ENCODE results near the gene TBC1D22A. TPM values are rescaled to one million over a fixed set of nuclear protein-coding genes. Genes with fewer than 3 reads are reported as not detected.

The TBC1D22A gene
- total RNA-seq, 1 donor from 2014 or later = 18.9 TPM

GRCh38 chr22:46984751-46985506 is 222.5 kb downstream of the TBC1D22A start:
- peak overlapping the region; percentile 55 for H3K27ac Mint-ChIP-seq (ENCODE audit: unreplicated experiment)

GRCh38 chr22:46985507-46985882 is 223.0 kb downstream of the TBC1D22A start:
- no peak overlapping the region for H3K4me3 Mint-ChIP-seq (ENCODE audit: unreplicated experiment)
- no peaks in the 10 kb centered on the region for H3K27me3 Mint-ChIP-seq (ENCODE audit: low read depth)
- H3K4me1 Mint-ChIP-seq (ENCODE audit: low read depth) = peaks cover 15% of the 10 kb centered on the region
- no peak for DNase-seq (ENCODE audit: low spot score)
- H3K9me3 Mint-ChIP-seq (ENCODE audit: low read depth) = peaks cover 2% of the 10 kb centered on the region
- H3K36me3 Mint-ChIP-seq (ENCODE audit: low read depth) = peaks cover 9% of the 10 kb centered on the region
- H3K27ac Mint-ChIP-seq (ENCODE audit: unreplicated experiment) = no peak overlapping the region
- peak; percentile 33 for TF ChIP-seq CTCF (IDR thresholded peaks at IDR 0.05)

More at GRCh38 chr22:46984751-46985506, 222.5 kb downstream of the TBC1D22A start:
- Mint-ChIP-seq H3K27me3 (ENCODE audit: low read depth) (no peaks in the 10 kb centered on the region), H3K4me3 (ENCODE audit: unreplicated experiment) (no peak overlapping the region), H3K36me3 (ENCODE audit: low read depth) (peaks cover 12% of the 10 kb centered on the region), H3K9me3 (ENCODE audit: low read depth) (peaks cover 5% of the 10 kb centered on the region), H3K4me1 (ENCODE audit: low read depth) (peaks cover 15% of the 10 kb centered on the region)
- no peak for DNase-seq (ENCODE audit: low spot score)
- TF ChIP-seq CTCF (IDR thresholded peaks at IDR 0.05) = no peak

- no peaks in the 10 kb centered on the region for H3K9me3 Mint-ChIP-seq (ENCODE audit: low read depth)
- no peak for DNase-seq (ENCODE audit: low spot score)
- H3K27ac Mint-ChIP-seq (ENCODE audit: unreplicated experiment) = no peak overlapping the region
- peaks cover 3% of the 10 kb centered on the region for H3K36me3 Mint-ChIP-seq (ENCODE audit: low read depth)
- TF ChIP-seq CTCF (IDR thresholded peaks at IDR 0.05) = no peak
- no peak overlapping the region for H3K4me3 Mint-ChIP-seq (ENCODE audit: unreplicated experiment)
- H3K27me3 Mint-ChIP-seq (ENCODE audit: low read depth) = no peaks in the 10 kb centered on the region
- peaks cover 15% of the 10 kb centered on the region for H3K4me1 Mint-ChIP-seq (ENCODE audit: low read depth)
Measured at GRCh38 chr22:46986788-46987187, 224.3 kb downstream of the TBC1D22A start.

GRCh38 chr22:46990937-46991550 is 228.6 kb downstream of the TBC1D22A start:
- no peaks in the 10 kb centered on the region for H3K4me1 Mint-ChIP-seq (ENCODE audit: low read depth)
- no peak overlapping the region for H3K4me3 Mint-ChIP-seq (ENCODE audit: unreplicated experiment)
- no peak for DNase-seq (ENCODE audit: low spot score)
- H3K27ac Mint-ChIP-seq (ENCODE audit: unreplicated experiment) = no peak overlapping the region
- H3K27me3 Mint-ChIP-seq (ENCODE audit: low read depth) = no peaks in the 10 kb centered on the region
- no peak for TF ChIP-seq CTCF (IDR thresholded peaks at IDR 0.05)
- no peaks in the 10 kb centered on the region for H3K9me3 Mint-ChIP-seq (ENCODE audit: low read depth)
- peaks cover 3% of the 10 kb centered on the region for H3K36me3 Mint-ChIP-seq (ENCODE audit: low read depth)

GRCh38 chr22:46991666-46992065 is 229.2 kb downstream of the TBC1D22A start:
- H3K4me1 Mint-ChIP-seq (ENCODE audit: low read depth) = no peaks in the 10 kb centered on the region
- H3K27ac Mint-ChIP-seq (ENCODE audit: unreplicated experiment) = no peak overlapping the region
- peaks cover 5% of the 10 kb centered on the region for H3K36me3 Mint-ChIP-seq (ENCODE audit: low read depth)
- no peaks in the 10 kb centered on the region for H3K9me3 Mint-ChIP-seq (ENCODE audit: low read depth)
- DNase-seq (ENCODE audit: low spot score) = no peak
- no peaks in the 10 kb centered on the region for H3K27me3 Mint-ChIP-seq (ENCODE audit: low read depth)
- TF ChIP-seq CTCF (IDR thresholded peaks at IDR 0.05) = no peak
- H3K4me3 Mint-ChIP-seq (ENCODE audit: unreplicated experiment) = no peak overlapping the region
